Heart left ventricle (tissue), 16 donors: ENCODE measurements around the gene UBIAD1. TPM values are rescaled to one million over a fixed set of nuclear protein-coding genes. Genes with fewer than 3 reads are reported as not detected.

Experiments used
- ATAC-seq, 4 donors: fragments of 200-7000 bp; cut with Tn5 transposase; one replicate each; pipeline ENCODE4 v1.9.1; 2020 to 2022; ENCODE audit warnings: moderate library complexity in 4 of 4, mild to moderate bottlenecking in 3 of 4, moderate number of reproducible peaks in 1 of 4
- DNase-seq, 5 donors: peaks; one replicate each; pipeline ENCODE4 v3.0.0-alpha.2; 2020
- H3K27ac ChIP-seq, 12 donors: fragments of 200-600 bp; sonication (generic) in 4 of 12; one replicate each; pipeline versions ENCODE4 v1.5.0 to v1.8.0; 2016 to 2022; ENCODE audit warnings: mild to moderate bottlenecking in 2 of 12
- H3K27me3 ChIP-seq, 9 donors: fragments of 200-600 bp; sonication (generic) in 2 of 9; one replicate each; pipeline versions ENCODE4 v1.5.1 to v1.8.0; 2016 to 2022; ENCODE audit warnings: mild to moderate bottlenecking in 3 of 9
- H3K36me3 ChIP-seq, 9 donors: fragments of 200-600 bp; sonication (generic) in 2 of 9; one replicate each; pipeline versions ENCODE4 v1.5.0 to v1.8.0; 2018 to 2022; ENCODE audit warnings: mild to moderate bottlenecking in 2 of 9
- H3K4me1 ChIP-seq, 12 donors: fragments of 200-600 bp; sonication (generic) in 4 of 12; one replicate each; pipeline versions ENCODE4 v1.5.0 to v1.8.0; 2016 to 2022; ENCODE audit warnings: mild to moderate bottlenecking in 3 of 12
- H3K4me3 ChIP-seq, 12 donors: fragments of 200-600 bp; sonication (generic) in 4 of 12; one replicate each; pipeline versions ENCODE4 v1.5.0 to v1.8.0; 2017 to 2022; ENCODE audit warnings: mild to moderate bottlenecking in 9 of 12, moderate library complexity in 4 of 12
- H3K9me3 ChIP-seq, 12 donors: fragments of 200-600 bp; sonication (generic) in 4 of 12; one replicate each; pipeline versions ENCODE4 v1.5.0 to v1.8.0; 2016 to 2022; ENCODE audit warnings: mild to moderate bottlenecking in 1 of 12
- POLR2A ChIP-seq, 2 donors: fragments of 450-650 bp; IDR thresholded peaks; one replicate each; pipeline ENCODE4 v1.6.1; 2017; ENCODE audit warnings: antibody characterized with exemption in 2 of 2, mild to moderate bottlenecking in 2 of 2, moderate library complexity in 2 of 2
- WGBS, 4 donors: extraction: QIAGEN DNeasy Blood & Tissue Kit in 2 of 4; methylation state at CpG; one replicate each; pipeline versions ENCODE4 v1.1.5 to v1.1.7; 2013 to 2018; 5-methylcytosine and 5-hydroxymethylcytosine counted together
- intact Hi-C, 10 donors: fragments of 100-400 bp; cut with DNase I; formaldehyde crosslinking; loops; one replicate each; pipeline versions ENCODE4 v1.11.1 to v1.14.2; 2022
- polyA plus RNA-seq, 2 donors: library from polyadenylated mRNA; stranded (reverse); fragments of 200-250 nt; gene quantifications; one replicate each; pipeline ENCODE4 v1.2.3, GENCODE V29; 2013
- total RNA-seq, 9 donors: library from RNA; depleted of rRNA in 2 of 9; stranded (reverse); fragments of >200 nt in 2 of 9; fragmentation: NEBNext Ultra II Directional in 3 of 9; extraction: Animal tissue kit (Norgen Biotek cat#: 25700) in 3 of 9; gene quantifications; one replicate each; pipeline versions ENCODE4 v1.1.0 to v1.2.4, GENCODE V29; 2016 to 2023
- TF ChIP-seq, protein P1 (sequence below), 12 donors: fragments of 200-600 bp; sonication (generic) in 4 of 12; IDR thresholded peaks; one replicate each; pipeline versions ENCODE4 v1.5.0 to v1.8.0; 2018 to 2022; ENCODE audit warnings: antibody characterized with exemption in 12 of 12, mild to moderate bottlenecking in 5 of 12
- donor health status: ischemic (EF 13 %, LVEDD 7.1; RV severe dilation, severe dysfunction).
- donor health status: healthy with polysubstance abuse.
- donor health status: DM: no; HTN: yes; CAD: no.
- donor health status: DM: no; HTN: no; CAD: no.
- donor health status: ischemic (EF 25% LVEDD 6.9; RV normal size, moderate dysfunction).
- donor health status: ischemic (EF 25% LVEDD 5.7; RV mildly dilated, moderate dysfunction).
- donor health status: healthy.
- donor health status: DM: yes; HTN: yes; CAD: no.
- donor health status: ischemic (EF 35%, LVEDD 5.7; RV mildly dilated, moderate dysfunction).
- donor health status: nonischemic (EF 11% LVEDD 7.7; RV severe dilation, severe dysfunction).
- donor health status: DM: yes; HTN: yes; CAD: no.
- donor health status: PGD.
- donor health status: ischemic (EF 29% LVEDD 5.4; RV normal size, mild dysfunction).
- donor health status: nonischemic (EF 23%, LVEDD 6.1; RV moderate dilation, normal function).

UBIAD1 gene
- total and polyA plus RNA-seq, 11 donors, result 5.3 to 19.4 (median 11.6) TPM

DNA sequence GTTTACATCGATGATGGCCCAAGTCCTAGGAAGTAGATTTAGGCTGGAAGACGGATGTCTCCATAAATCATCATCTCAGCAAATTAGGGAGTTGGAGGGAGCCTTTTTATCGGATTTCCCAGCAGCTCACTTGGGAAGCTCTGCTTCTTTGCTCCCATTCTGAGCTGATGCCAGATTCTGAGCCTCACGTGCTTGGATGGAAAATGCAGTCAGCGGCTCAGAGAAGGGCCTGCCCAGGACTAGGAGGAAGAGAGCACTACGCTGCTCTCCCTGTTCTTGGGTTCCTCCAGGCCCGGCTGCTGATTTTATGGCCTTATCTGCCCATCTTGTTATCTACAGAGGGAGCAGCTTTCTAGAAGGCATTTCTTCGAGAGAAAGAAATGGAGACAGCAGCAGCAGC lies 42.0 kb downstream of the UBIAD1 start:
- Histone ChIP-seq H3K9me3 (no peaks in the 10 kb centered on the region), H3K27ac (no peak overlapping the region), H3K27me3 (peaks cover 0 to 15% (median 1%) of the 10 kb centered on the region in 9 donors), H3K36me3 (no peaks in the 10 kb centered on the region), H3K4me1 (no peaks in the 10 kb centered on the region), H3K4me3 (no peak overlapping the region)
- DNase-seq (peak in 1 of 5 donors; percentile 5), ATAC-seq (no peak)
- WGBS, 4 donors, result 61 to 72% (median 65%) methylated on average over 8 of the region's 8 CpGs
- intact Hi-C loops, result no loop called here
- TF ChIP-seq POLR2A (IDR thresholded peaks at IDR 0.05), result no peak
- TF ChIP-seq, protein P1, sequence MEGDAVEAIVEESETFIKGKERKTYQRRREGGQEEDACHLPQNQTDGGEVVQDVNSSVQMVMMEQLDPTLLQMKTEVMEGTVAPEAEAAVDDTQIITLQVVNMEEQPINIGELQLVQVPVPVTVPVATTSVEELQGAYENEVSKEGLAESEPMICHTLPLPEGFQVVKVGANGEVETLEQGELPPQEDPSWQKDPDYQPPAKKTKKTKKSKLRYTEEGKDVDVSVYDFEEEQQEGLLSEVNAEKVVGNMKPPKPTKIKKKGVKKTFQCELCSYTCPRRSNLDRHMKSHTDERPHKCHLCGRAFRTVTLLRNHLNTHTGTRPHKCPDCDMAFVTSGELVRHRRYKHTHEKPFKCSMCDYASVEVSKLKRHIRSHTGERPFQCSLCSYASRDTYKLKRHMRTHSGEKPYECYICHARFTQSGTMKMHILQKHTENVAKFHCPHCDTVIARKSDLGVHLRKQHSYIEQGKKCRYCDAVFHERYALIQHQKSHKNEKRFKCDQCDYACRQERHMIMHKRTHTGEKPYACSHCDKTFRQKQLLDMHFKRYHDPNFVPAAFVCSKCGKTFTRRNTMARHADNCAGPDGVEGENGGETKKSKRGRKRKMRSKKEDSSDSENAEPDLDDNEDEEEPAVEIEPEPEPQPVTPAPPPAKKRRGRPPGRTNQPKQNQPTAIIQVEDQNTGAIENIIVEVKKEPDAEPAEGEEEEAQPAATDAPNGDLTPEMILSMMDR (IDR thresholded peaks at IDR 0.05), result no peak

DNA sequence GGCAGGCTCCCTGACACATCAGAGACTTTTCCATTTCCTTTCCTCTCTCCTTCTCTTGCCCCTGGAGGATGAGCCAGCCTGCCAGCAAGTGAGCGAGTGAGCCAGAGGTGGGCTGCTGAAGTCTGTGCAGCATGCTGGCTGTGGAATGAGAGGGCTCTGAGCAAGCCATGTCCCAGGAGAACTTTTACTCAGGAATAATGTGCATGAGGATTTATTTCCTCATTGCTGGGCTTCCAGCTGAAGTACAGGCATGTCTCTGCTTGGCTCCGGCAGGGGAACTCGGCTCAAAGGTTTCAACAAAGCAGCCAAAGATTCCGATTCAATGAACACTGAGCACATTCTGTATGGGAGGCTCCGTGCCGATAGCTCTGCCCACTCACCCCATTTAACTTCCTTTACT lies 43.7 kb downstream of the UBIAD1 start:
- H3K4me1 ChIP-seq, result no peaks in the 10 kb centered on the region
- H3K9me3 ChIP-seq, result no peaks in the 10 kb centered on the region
- peaks cover 0 to 28% (median 10%) of the 10 kb centered on the region in 9 donors for H3K27me3 ChIP-seq
- no peaks in the 10 kb centered on the region for H3K36me3 ChIP-seq
- TF ChIP-seq, protein P1 (IDR thresholded peaks at IDR 0.05), result no peak
- TF ChIP-seq POLR2A (IDR thresholded peaks at IDR 0.05), result no peak
- H3K4me3 ChIP-seq, result no peak overlapping the region
- intact Hi-C loops, result no loop called here
- WGBS, 4 donors, result 56 to 69% (median 67%) methylated on average over 6 of the region's 6 CpGs
- ATAC-seq, result no peak
- H3K27ac ChIP-seq, result no peak overlapping the region
- peak in 1 of 5 donors; percentile 20 for DNase-seq

DNA sequence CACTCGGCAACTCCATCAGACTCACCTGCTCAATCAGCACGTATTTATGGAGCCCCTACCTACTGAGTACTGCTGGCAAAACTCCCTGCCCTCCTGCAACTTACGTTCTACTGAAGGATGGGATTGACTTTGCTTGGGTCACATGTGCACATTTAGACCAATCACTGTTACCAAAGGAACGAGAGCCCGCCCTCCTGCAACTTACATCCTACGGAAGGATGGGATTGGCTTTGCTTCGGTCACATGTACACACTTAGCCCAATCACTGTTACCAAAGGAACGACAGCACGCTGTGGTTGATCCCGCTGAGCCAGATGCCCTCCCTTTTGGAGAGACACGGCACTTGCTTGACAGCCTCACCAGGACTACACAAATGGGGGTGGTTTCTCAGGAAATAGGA lies 46.0 kb downstream of the UBIAD1 start:
- H3K27me3 ChIP-seq, result peaks cover 0 to 39% (median 10%) of the 10 kb centered on the region in 9 donors
- H3K9me3 ChIP-seq, result no peaks in the 10 kb centered on the region
- no peaks in the 10 kb centered on the region for H3K36me3 ChIP-seq
- ATAC-seq (no peak), DNase-seq (no peak)
- H3K4me3 ChIP-seq, result no peak overlapping the region
- TF ChIP-seq POLR2A (IDR thresholded peaks at IDR 0.05), result no peak
- TF ChIP-seq, protein P1 (IDR thresholded peaks at IDR 0.05), result no peak
- WGBS, 4 donors, result 84 to 94% (median 88%) methylated on average over 11 of the region's 11 CpGs
- no peak overlapping the region for H3K27ac ChIP-seq
- no peaks in the 10 kb centered on the region for H3K4me1 ChIP-seq
- intact Hi-C loops, result no loop called here

DNA sequence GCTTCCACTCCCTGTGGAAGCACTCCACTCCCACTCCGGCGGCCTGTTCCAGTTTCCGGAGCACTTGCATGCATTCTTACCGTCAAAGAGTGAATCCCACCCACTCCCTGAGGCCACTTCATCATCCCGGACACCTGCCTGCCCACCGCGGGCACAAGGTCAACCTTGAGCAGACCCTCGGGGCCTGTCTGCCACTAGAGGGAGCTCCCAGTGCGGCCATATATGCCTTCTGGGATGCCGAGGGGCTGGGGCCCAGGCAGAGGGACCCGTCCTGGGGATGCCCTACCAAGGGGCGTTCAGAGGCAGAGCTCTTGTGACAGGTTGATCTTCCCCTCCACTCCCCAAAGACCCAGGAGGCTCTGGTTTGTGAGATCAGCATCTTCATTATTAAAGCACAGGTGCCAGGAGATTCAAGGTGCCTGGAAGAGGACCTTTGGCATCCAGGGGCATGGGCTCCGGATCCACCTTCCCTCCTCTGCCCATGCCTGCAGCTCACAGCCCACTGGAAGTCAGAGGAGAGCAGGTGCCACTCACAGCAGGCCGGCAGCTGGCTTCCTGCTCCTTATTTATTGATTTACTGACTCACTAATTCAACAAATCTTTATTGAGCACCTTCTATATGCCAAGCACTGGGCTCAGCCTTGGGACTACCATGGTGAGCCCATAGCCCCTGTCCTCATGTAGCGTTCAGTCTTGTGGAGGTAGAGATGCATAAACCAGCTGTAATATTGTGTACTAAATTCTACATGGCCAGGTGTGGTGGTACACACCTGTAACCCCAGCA lies 47.3 kb downstream of the UBIAD1 start:
- ATAC-seq (no peak), DNase-seq (no peak)
- WGBS, 4 donors, result 22 to 32% (median 23%) methylated on average over 13 to 15 of the region's 15 CpGs
- Histone ChIP-seq H3K9me3 (no peaks in the 10 kb centered on the region), H3K27me3 (peaks cover 0 to 43% (median 10%) of the 10 kb centered on the region in 9 donors), H3K27ac (no peak overlapping the region), H3K4me3 (no peak overlapping the region), H3K36me3 (no peaks in the 10 kb centered on the region), H3K4me1 (no peaks in the 10 kb centered on the region)
- TF ChIP-seq, protein P1 (IDR thresholded peaks at IDR 0.05), result peak; percentile 17 to 59 (median 44)
- no peak for TF ChIP-seq POLR2A (IDR thresholded peaks at IDR 0.05)
- intact Hi-C loops, result no loop called here
